Measurements from ENCODE around the gene EPS8L2. TPM values are rescaled to one million over a fixed set of nuclear protein-coding genes. Genes with fewer than 3 reads are reported as not detected.
A peak's percentile ranks its signal among the peaks of the same experiment; 100 is the strongest.

EPS8L2 gene
- 0.25 TPM for total RNA-seq (2013)
- polyA plus RNA-seq (under 1 TPM in 1 of 3 donors, not detected in 2; 0.55 TPM), polyA minus RNA-seq (0.14 and 0.88 TPM in 2 replicates), total RNA-seq (0 to 3.8 (median 0.65) reads per million in 11 experiments)

GRCh38 chr11:705646-706438, at the start of gene EPS8L2:
EPS8L2 (plus strand) TSS chr11:706231; CDS start chr11:709408, 3,177 bp downstream.
- Histone ChIP-seq H3K36me3 (replicated peaks in 1 of 2; ENCODE audit: control insufficient read depth in 1 of 2, insufficient read depth in 2 of 2, low read length in 2 of 2) (peaks cover 6 to 22% of the 10 kb centered on the region in 2 donors), H3K4me3 (replicated peaks in 1 of 3; ENCODE audit: low read depth in 2 of 3, low read length in 3 of 3) (no peak within 1 kb of the TSS), H3K9ac (ENCODE audit: insufficient read depth, low read length, poor library complexity, severe bottlenecking) (no peak within 1 kb of the TSS), H3K4me2 (replicated peaks; ENCODE audit: extremely low read depth, low read length, poor library complexity, severe bottlenecking) (peak within 1 kb of the TSS; percentile 1), H3K4me1 (ENCODE audit: control insufficient read depth in 1 of 2, insufficient read depth in 2 of 2, low read length in 2 of 2) (peaks cover 14 to 31% of the 10 kb centered on the region in 2 donors), H2AFZ (ENCODE audit: insufficient read depth, low read depth, low read length, poor library complexity, severe bottlenecking) (no peak within 1 kb of the TSS), H3K27ac (ENCODE audit: low read depth in 1 of 2, low read length in 2 of 2) (no peak within 1 kb of the TSS), H3K79me2 (ENCODE audit: insufficient read depth, low read length) (no peaks in the 10 kb centered on the region), H3K27me3 (ENCODE audit: control insufficient read depth in 2 of 2, insufficient read depth in 2 of 2, low read length in 2 of 2) (peaks cover 8 to 51% of the 10 kb centered on the region in 2 donors), H4K20me1 (ENCODE audit: insufficient read depth, low read length) (peaks cover 22% of the 10 kb centered on the region), H3K9me3 (replicated peaks in 1 of 2; ENCODE audit: control insufficient read depth in 1 of 2, insufficient read depth in 1 of 2, low read length in 2 of 2) (peaks cover 0 to 3% of the 10 kb centered on the region in 2 donors)
- peak within 1 kb of the TSS in 1 of 2 donors; percentile 67 for H3K4me3 Mint-ChIP-seq
- peaks cover 18% of the 10 kb centered on the region for H3K4me1 Mint-ChIP-seq
- no peak for TF ChIP-seq CTCF (IDR thresholded peaks at IDR 0.05)
- peaks cover 20 to 33% of the 10 kb centered on the region in 2 donors for H3K36me3 Mint-ChIP-seq
- intact Hi-C loops (cut with micrococcal nuclease): no loop called here
- H3K27ac Mint-ChIP-seq: no peak within 1 kb of the TSS
- H3K27me3 Mint-ChIP-seq (ENCODE audit: low read depth in 3 of 3): peaks cover 30 to 53% (median 37%) of the 10 kb centered on the region in 3 donors
- WGBS (ENCODE audit: insufficient coverage): 7% methylated on average over 75 of the region's 90 CpGs
- no peak for DNase-seq
- H3K9me3 Mint-ChIP-seq: peaks cover 0 to 2% (median 1%) of the 10 kb centered on the region in 7 donors

GRCh38 chr11:656426-656825, 49.6 kb upstream of the EPS8L2 start:
- H3K9me3 Mint-ChIP-seq: peaks cover 0 to 12% (median 4%) of the 10 kb centered on the region in 7 donors
- H2AFZ ChIP-seq (ENCODE audit: insufficient read depth, low read depth, low read length, poor library complexity, severe bottlenecking): no peak overlapping the region
- H4K20me1 ChIP-seq (ENCODE audit: insufficient read depth, low read length): no peaks in the 10 kb centered on the region
- peaks cover 0 to 6% of the 10 kb centered on the region in 2 donors for H3K9me3 ChIP-seq (replicated peaks in 1 of 2; ENCODE audit: control insufficient read depth in 1 of 2, insufficient read depth in 1 of 2, low read length in 2 of 2)
- H3K9ac ChIP-seq (ENCODE audit: insufficient read depth, low read length, poor library complexity, severe bottlenecking): no peak overlapping the region
- H3K4me2 ChIP-seq (replicated peaks; ENCODE audit: extremely low read depth, low read length, poor library complexity, severe bottlenecking): no peak overlapping the region
- H3K36me3 Mint-ChIP-seq: peaks cover 42 to 81% of the 10 kb centered on the region in 2 donors
- intact Hi-C loops (cut with micrococcal nuclease): no loop called here
- no peak overlapping the region for H3K27ac ChIP-seq (ENCODE audit: low read depth in 1 of 2, low read length in 2 of 2)
- peaks cover 2 to 4% (median 2%) of the 10 kb centered on the region in 3 donors for H3K27me3 Mint-ChIP-seq (ENCODE audit: low read depth in 3 of 3)
- DNase-seq: no peak
- no peak for TF ChIP-seq CTCF (IDR thresholded peaks at IDR 0.05)
- WGBS (ENCODE audit: insufficient coverage): 89% methylated on average over 8 of the region's 14 CpGs
- no peak overlapping the region for H3K4me3 ChIP-seq (replicated peaks in 1 of 3; ENCODE audit: low read depth in 2 of 3, low read length in 3 of 3)
- H3K4me1 Mint-ChIP-seq: no peaks in the 10 kb centered on the region
- no peaks in the 10 kb centered on the region for H3K4me1 ChIP-seq (ENCODE audit: control insufficient read depth in 1 of 2, insufficient read depth in 2 of 2, low read length in 2 of 2)
- H3K27ac Mint-ChIP-seq: no peak overlapping the region
- H3K27me3 ChIP-seq (ENCODE audit: control insufficient read depth in 2 of 2, insufficient read depth in 2 of 2, low read length in 2 of 2): no peaks in the 10 kb centered on the region
- no peak overlapping the region for H3K4me3 Mint-ChIP-seq
- H3K36me3 ChIP-seq (replicated peaks in 1 of 2; ENCODE audit: control insufficient read depth in 1 of 2, insufficient read depth in 2 of 2, low read length in 2 of 2): peaks cover 48 to 61% of the 10 kb centered on the region in 2 donors
- H3K79me2 ChIP-seq (ENCODE audit: insufficient read depth, low read length): no peaks in the 10 kb centered on the region
